NCI-H1092 treated with DMSO at 0.1 percent for 48 hours (cell line): ENCODE results near the gene SPART.
"Not testable (repeated sequence)": the region's sequence is repeated elsewhere in the genome, so short reads cannot be mapped to it uniquely, and the experiment has no call there.

ENCODE experiments used
- DNase-seq: peaks from one replicate; lab custom pipeline; 2025; lab: John Stamatoyannopoulos, UW

SPART gene

DNA sequence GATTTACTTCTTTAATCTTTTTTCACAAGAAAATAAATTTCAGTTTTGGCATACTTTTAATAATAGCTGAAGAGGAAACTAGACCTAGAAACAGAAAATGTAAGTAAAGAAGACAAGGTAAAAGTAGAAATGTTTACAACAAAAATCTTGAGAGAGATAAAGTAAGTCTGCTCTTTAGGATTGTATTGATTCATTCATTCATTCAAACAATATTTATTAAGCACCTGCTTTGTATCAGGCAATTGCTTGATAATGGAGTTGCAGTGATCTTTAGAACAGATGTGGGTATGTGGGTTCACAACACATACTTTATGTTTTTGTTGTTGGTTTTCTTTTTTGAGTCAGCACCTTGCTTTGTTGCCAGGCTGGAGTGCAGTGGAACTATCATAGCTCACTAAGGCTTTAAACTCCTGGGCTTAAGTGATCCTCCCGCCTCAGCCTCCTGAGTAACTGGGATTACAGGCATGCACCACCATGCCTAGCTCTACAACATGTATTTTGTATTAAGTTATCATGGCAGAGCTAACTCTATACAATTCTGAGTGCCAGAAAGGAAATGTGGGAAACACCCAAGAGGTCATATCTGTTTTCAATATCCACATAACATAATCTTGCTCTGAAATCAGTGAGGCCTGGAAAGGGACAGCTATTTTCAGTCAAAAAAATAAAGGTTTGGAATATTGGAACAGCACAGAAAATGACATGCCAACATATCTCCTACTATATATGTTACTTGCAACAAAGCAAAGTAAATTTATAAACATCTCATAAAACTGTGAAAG, 8.8 kb upstream of the SPART start:
- DNase-seq, result no peak

DNA sequence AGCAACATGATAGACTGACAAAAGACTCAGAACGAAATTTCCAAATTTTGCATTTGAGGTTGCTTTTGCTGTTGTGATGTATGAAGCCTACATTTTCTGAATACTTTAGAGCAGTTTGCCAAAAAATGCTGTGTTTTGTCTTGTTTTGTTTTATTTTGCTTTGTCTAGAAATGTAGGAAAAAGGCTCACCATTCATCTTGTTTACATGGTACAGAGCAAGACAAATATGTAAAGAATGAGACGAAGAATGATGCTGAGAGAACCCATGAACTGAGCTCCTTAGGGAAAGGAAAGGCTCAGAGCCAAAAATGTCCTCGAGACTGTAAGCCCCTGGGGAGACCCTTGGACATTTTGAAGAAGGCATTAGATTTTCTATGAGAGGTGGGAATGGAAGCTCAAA, 6.8 kb upstream of the SPART start:
- no peak for DNase-seq

DNA sequence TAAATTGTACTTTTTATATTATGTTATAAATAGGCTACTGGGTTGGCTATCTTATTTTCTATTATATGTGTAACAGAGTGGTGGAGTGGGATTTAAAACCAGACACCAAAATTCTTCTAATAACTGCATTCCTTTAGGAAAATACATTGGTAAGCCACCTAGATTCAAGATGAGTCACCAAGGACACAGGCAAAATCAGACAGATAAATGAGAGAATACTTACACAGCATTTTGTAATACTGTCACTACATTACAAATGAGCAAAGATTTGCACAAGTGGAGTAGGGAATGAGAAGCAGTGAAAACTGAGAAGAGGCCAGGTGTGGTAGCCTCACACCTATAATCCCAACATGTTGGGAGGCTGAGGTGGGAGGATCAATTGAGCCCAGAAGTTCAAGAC, 6.2 kb upstream of the SPART start:
- no peak for DNase-seq

DNA sequence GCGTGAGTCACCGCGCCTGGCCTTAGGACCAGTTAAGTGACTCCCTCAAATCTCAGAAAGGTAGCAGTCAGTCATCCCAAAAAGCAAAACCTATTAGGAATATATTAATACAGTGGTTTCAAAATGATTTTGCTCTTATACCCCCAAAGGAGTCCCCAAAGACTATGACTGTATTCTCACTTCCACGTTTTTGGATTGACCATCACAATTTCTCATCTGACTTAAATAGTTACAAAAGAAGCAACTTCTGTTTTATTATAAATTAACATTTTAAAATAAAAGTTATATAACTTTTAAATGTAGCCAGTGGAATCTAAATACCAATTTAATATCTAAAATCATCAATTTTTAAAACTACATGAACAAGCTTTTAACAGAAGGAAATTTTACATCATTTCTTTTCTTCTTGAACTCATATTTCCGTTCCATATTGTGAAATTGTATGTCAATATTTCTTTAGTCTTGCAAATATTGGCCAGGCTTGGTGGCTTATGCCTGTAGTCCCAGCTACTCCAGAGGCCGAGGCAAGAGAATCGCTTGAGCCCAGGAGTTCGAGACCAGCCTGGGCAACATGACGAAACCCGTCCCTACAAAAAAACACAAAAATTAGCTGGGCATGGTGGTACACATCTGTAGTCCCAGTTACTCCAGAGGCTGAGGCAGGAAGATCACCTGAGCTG, 1.5 kb upstream of the SPART start:
- no peak for DNase-seq

DNA sequence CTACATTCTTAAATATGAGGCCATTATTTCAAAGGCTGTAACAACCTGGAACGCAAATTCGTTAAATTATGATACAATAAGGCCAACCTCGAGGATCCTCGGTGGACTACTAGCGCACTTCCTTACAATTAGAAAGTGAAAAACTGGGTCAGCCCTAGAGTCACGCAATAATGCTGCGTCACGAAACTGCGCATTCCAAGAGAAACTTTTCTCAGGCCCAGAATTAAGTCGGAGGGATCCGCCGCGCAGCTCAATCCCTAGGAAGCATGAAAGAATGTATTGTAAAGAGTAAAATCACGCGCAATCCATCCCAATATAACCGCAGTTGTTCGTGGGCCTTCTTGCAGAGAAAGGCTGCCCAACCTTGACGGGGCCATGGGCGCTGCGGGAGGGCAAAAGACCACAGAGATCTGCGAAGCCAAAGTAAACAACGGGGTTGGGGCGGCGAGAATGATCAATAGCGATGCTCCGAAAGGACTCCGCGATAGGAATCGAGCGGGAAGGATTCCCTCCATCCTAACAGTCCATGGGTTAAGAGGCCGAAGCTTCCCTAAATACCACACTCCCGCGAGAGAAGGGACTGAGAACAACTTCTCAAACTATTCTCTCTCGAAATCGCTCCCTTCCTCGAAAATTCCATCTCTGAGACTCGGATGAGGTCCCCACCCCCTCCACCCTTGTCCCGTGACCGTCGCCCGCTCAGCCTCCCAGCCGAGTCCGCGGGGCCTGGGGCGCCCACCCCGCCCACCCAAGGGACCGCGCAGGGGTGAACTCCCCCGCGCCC, 564 bp downstream of the SPART start:
- DNase-seq, result no peak

DNA sequence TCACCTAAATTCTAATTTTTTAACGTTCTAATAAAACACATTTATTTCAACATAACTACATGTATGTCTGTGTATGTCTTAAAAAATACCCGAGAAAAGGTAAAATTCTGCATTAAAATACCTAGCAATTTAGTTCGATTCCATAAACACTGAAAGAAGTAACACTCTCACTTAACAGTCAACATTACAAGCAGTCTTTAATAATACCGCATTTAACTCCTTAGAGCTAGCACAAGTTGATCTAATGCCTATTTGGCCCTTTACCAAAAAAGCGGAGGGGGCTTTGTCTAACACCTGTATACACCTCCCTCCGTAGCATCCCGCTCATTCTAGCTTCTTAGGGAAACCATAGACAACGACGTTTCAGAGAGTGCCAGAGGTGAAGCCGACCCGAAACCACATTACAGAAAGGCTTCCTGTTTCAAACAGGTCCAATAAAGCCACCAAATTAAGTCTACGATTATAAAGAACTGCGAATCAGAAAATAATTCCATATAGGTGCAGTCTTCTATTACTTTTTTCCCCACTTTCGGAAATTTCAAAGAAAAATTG, 1.2 kb downstream of the SPART start:
- no peak for DNase-seq

DNA sequence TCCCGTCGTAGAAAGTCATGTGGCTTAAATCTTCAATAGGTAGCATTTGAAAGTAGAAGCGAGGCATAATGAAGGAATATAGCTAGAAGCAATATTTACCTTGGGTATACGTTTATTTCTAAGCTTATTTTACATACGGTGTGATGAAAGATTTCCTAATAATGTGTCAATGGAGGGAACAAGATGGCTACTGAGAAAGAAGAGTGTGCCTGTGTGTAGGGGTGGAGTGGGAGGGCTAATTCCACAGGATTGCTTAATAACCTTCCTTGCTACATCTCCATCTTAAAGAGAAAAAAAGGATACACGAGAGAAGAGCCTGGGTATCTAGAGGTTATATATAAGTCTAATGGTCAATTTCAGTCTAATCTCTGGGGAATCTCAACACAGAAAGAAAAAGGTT, 2.0 kb downstream of the SPART start:
- no peak for DNase-seq

DNA sequence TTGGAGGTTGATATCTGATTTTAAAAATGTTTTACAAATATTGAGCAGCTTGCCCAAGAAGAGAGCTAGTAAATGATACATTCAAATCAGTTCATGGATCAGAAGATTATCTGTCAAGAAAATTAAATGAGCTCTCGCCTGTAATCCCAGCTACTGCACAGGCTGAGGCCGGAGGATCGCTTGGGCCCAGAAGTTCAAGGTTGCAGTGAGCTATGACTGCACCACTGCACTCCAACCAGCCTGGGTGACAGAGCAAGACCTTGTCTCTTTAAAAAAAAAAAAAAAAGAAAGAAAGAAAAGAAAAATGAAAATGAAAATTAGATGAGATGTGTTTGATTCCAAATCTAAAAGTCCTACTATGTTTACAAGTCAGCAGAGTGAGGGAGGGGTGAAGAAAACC, 2.4 kb downstream of the SPART start:
- DNase-seq, result no peak

DNA sequence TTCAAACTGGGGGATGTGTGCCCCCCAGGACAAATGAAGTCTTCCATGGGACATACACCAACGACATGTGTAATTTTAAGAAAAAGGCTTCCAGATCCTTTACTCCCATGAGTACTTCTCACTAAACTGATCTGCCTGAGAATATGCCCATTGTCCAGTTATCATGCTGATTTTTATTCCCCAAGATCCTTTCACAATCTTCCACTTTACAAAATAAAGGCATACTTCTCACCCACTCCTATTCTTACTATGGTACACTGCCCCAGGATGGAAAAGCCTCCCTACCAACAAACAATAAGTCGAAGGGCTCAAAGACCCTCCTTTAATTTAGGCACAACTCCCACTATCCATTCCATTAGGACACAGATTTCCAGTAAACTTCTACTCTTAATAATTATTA, 3.5 kb downstream of the SPART start:
- no peak for DNase-seq

DNA sequence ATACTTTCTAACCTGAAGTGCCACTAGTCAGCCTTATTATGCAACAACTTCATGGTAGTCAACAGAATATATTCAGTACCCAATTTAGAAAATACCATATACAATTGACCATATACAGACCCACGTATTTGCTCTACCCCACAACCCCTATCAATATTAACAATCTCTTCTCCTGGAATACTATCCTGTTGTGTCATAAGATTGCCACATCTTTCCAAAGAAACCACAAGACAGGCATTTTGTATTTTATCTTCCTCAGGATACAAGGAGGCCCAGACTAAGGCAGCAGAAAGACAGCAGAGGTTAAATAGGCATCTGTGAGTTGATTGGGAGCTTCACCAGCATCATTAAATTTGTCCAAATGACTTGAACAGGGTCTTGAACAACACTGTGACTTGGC, 4.5 kb downstream of the SPART start:
- no peak for DNase-seq

DNA sequence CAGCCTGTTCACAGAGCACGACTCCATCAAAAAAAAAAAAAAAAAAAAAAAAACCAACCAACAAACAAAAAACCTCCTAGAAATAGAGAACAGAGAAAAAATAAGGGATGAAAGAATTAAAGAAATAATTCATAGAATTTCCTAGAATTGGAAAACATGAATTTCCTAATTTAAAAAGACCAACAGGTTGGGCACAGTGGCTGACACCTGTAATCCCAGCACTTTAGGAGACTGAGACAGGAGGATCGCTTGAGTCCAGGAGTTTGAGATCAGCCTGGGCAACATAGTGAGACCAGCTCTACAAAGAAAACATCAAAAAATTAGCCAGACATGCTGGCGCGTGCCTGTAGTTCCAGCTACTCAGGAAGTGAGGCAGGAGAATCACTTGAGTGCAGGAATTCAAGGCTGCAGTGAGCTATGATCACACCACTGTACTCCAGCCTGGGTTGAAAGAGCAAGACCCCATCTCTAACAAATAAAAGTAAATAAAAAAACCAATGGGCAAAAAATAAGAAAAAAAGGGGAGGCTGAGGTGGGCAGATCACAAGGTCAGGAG, 6.5 kb downstream of the SPART start:
- DNase-seq, result no peak

DNA sequence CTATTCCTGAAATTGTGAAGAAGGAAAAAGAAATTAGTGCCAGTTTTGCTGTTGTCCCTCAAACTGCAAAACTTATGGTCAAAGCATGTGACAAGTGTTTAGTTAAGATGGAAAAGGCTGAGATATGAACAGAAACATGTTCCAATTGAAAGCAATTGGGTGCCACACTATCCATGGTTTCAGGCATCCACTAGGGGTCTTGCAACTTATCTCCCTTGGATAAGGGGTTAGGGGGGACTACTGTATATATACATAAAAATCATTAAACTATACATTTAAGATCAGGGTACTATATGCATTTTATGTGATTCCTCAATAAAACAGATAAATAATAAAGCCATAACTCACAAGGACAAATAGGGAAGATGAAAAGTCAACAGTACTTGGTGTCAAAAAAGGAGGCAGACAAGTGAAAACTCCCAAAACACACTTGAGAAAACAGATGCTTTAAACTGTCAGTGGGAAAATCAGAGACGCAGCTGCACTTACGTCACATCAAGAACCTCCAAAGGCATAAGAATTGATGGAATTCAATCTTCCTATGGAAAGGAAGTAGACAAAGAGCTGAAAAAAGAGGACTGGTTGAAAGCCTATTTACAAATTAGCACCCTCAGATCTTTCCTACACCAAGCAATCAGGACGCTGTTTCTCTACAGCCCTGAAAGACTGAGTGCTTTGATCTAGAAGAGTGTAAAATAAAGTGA, 8.1 kb downstream of the SPART start:
- DNase-seq, result no peak

DNA sequence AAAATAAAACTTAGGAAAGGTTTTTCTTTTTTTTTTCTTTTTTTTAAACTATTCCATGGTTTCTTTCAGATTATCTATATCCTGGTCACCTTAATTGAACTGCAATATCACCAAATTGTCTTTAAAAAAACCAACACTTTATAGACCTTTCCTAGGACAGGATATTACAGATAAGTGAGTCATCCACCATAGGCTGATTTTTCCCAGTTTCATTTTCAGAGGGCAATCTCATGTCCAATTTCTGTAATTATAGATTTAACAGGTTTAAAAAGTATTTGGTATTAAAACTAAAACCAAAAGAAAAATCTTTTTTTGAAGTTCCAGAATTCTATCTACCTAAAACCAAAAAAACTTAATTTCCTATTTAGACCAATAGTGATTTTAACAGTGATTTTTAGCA, 13.2 kb downstream of the SPART start:
- no peak for DNase-seq

DNA sequence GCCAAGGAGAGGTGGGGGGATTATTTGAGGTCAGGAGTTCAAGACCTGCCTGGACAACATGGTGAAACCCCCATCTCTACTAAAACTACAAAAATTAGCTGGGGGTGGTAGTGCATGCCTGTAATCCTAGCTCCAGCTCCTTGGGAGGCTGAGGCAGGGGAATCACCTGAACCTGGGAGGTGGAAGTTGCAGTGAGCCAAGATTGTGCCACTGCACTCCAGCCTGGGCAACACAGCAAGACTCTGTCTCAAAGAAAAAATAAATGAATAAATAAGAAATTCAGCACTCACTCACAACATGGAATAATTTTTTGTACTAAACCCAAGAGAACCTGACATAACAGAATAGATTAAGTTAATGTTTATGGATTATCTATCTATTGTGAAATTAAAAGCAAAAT, 13.9 kb downstream of the SPART start:
- not testable (repeated sequence) for DNase-seq

DNA sequence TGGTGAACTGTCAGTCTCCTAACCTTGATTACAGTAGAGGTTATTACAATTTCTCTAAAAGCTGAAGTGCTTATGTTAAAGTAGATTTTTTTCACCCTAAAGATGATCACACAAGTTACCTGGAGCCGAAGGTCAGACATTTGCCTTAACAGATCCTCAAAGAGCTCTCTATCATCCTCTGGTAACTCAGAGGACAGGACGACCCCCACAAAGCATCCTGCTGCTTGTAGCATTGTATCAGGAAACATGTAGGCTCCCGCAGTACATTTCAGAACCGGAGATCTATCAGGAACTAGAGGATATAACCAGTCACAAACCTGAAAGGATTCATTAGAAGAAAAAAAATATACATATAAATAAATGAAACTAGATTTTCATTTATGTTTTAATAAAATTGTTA, 14.9 kb downstream of the SPART start:
- DNase-seq, result no peak

DNA sequence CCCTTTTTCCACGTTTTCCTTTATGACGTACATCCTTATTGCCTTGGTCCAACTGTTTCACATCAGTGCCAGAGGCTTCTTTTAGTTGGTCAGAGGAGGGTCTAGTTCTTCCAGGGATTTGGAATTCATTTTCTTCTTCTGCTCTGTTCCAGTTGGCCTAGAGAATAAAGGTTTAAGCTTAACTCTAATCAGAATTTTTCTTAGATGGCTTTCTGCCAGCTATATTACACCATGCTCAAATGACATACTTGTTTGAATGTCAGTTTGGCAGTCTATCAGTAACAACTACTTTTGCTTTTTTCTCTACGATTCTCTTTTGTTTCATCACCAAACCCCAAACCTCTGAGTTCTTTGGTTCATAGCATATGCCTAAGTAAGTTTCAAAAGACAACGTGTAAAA, 16.8 kb downstream of the SPART start:
- DNase-seq, result no peak

DNA sequence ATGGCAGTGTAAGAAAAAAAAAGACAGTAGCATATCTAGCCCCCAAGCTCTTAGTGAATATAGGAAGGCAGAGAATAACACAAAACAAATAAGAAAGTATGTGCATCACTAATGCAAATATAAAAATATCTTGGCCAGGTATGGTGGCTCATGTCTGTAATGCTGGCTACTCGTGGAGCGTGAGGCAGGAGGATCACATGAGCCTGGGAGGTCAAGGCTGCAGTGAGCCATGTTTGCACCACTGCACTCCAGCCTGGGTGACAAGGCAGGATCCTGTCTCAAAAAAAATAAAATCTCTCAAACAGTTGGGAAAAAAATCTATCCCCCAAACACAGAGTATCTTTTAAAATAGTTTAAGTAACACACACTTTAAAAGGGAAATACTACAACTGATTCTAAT, 17.4 kb downstream of the SPART start:
- no peak for DNase-seq

DNA sequence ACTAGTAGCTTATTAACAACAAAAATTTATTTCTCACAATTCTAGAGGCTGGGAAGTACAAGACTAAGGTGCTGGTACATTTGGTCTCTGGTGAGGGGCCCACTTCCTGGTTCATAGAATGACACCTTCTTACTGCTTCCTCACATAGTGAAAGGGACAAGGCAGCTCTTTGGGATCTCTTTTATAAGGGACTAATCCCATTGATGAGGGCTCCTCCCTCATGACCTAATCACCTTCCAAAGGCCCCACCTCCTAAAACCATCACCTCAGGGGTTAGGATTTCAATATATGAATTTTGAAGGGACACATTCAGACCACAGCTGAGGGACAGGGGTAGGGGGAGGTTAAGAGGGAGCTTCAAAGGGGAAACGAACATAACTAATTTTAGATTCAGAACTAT, 20.3 kb downstream of the SPART start:
- no peak for DNase-seq

DNA sequence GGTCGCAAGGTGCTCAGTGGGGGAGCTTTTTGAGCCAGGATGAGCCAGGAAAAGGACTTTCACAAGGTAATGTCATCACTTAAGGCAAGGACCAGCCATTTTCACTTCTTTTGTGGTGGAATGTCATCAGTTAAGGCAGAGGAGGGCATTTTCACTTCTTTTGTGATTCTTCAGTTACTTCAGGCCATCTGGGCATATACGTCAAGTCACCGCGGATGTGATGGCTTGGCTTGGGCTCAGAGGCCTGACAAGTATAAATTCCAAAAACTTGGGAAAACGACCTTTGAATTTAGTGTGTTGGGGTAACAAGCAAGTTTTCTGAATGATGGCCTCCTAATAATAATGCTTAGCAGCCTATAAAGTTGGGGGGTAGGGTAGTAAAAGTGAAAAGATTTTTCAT, 21.3 kb downstream of the SPART start:
- not testable (repeated sequence) for DNase-seq

DNA sequence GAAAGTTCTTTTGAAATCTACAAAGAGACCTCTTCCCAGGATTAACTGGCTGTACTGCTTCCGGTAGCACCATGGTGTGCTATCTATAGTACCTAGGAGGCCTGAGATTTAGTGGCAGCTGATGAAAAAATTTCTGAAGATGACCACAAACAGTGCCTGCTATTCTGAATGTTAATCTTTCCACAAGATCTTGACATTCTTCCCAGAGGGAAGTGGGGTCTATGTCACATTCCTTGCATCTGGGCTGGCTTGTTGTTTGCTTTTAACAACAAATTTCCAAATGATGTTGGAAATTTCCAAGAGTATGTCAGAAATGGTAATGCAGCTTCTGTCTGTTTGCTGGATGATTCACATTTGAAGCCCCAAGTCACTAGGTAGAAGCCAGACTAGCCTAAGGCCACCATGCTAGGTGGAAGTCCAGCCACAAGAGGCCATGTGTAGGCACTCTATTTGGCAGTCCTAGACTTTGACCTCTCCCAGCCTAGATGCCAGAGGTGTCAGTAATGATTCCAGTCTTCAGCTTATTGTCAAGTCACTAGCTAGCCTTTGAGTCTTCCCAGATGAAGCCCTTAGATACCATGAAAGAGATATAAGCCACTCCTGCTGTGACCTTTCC, 22.1 kb downstream of the SPART start:
- DNase-seq, result no peak

DNA sequence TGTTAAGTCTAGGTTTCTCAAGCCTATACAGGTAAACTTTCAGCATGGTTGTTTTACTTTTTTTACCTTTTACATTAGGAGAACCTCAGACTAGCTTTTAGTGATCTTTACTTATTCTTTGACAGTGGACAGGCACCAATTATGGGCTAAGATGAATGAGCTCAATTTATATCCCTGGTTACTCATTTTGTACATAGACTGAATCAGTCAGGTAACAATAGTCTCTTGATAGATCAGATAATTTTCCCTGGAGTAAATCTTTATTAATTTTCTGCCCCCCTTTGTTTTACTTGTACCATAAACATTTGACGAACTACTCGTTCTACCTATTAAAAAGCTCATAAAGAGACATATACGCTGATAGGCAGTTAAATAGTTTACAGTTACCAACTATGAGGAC, 22.8 kb downstream of the SPART start:
- DNase-seq, result no peak
